GM10266 (cell line): Measurements from ENCODE around the gene FN3KRP.

Source experiments
- DNase-seq: peaks from one replicate; pipeline ENCODE4 v3.0.0; 2012; ENCODE audit errors: extremely low spot score
- TF ChIP-seq, protein P1 (sequence below): IDR thresholded peaks from 2 replicates; pipeline ENCODE4 v1.5.1; 2012; ENCODE audit warnings: mild to moderate bottlenecking, low read depth; ENCODE audit not compliant: control insufficient read depth, insufficient read depth; ENCODE audit errors: missing control alignments

The FN3KRP gene

GRCh38 chr17:82674656-82675475, 41.6 kb upstream of the FN3KRP start:
- TF ChIP-seq, protein P1, sequence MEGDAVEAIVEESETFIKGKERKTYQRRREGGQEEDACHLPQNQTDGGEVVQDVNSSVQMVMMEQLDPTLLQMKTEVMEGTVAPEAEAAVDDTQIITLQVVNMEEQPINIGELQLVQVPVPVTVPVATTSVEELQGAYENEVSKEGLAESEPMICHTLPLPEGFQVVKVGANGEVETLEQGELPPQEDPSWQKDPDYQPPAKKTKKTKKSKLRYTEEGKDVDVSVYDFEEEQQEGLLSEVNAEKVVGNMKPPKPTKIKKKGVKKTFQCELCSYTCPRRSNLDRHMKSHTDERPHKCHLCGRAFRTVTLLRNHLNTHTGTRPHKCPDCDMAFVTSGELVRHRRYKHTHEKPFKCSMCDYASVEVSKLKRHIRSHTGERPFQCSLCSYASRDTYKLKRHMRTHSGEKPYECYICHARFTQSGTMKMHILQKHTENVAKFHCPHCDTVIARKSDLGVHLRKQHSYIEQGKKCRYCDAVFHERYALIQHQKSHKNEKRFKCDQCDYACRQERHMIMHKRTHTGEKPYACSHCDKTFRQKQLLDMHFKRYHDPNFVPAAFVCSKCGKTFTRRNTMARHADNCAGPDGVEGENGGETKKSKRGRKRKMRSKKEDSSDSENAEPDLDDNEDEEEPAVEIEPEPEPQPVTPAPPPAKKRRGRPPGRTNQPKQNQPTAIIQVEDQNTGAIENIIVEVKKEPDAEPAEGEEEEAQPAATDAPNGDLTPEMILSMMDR = no peak
- no peak for DNase-seq

- TF ChIP-seq, protein P1 = no peak
- DNase-seq = no peak
Measured at GRCh38 chr17:82675476-82676245, 40.8 kb upstream of the FN3KRP start.

GRCh38 chr17:82677353-82677925, 39.1 kb upstream of the FN3KRP start:
- no peak for DNase-seq
- TF ChIP-seq, protein P1 = no peak

- DNase-seq = no peak
- TF ChIP-seq, protein P1 = no peak
Measured at GRCh38 chr17:82678265-82678891, 38.1 kb upstream of the FN3KRP start.

DNA sequence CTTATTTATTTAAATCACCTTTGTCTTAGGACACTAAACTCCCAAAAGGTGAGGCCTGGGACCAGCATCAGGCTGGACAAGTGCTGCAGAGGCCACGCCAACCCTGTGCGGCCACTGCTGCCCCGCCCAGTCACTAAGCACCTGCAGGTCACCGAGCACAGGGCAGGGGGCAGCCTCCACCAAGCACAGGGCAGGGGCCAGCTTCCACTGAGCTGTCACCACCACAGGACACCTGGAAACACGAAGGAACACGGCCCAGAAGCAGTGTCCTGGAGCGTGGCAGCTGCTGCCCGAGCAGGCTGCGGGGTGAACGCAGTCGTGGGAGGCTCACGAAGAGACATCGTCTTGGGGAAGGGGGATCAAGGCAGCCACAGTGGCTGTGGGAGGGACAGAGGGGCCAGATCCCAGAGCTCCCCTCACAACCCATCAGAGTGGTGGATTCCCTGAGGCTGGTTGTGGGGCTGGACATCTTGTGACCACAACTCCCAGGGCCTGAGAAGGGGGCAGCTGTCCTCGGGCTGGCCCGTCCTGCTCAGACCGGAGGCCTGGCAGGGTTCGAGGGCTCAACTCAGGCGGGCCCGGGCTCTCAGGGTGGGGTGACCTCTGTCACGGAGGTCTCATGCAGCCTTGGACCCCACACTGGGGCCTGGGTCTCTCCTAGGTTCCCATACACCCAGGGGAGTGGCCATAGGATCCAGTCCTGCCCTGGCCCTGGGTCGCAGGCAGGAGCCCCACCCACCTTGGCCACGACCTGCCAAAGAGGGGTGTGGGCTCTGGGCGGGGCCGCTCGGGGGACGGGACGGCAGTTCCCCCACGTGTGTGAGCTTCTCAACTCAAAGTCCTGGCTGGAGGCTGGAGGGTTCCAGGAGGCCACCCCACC, 36.7 kb upstream of the FN3KRP start:
- TF ChIP-seq, protein P1 = no peak
- no peak for DNase-seq

- DNase-seq = no peak
- TF ChIP-seq, protein P1 = no peak
Measured at GRCh38 chr17:82681547-82681946, 35.0 kb upstream of the FN3KRP start.
